Urinary bladder (tissue), 4 donors: ENCODE results near the gene TMUB1. TPM values are rescaled to one million over a fixed set of nuclear protein-coding genes. Genes with fewer than 3 reads are reported as not detected.

Experiments
- DNase-seq: peaks from one replicate; pipeline ENCODE4 v3.0.0-alpha.2; 2015; ENCODE audit errors: extremely low spot score
- H3K27ac ChIP-seq: one replicate; pipeline ENCODE4 v1.5.1; 2013; ENCODE audit warnings: low read depth, mild to moderate bottlenecking, moderate library complexity
- H3K36me3 ChIP-seq: one replicate; pipeline ENCODE4 v1.6.1; 2013; ENCODE audit warnings: mild to moderate bottlenecking, moderate library complexity; ENCODE audit not compliant: insufficient read depth
- H3K4me1 ChIP-seq: one replicate; pipeline ENCODE4 v1.6.1; 2013; ENCODE audit warnings: mild to moderate bottlenecking, moderate library complexity; ENCODE audit not compliant: insufficient read depth
- H3K4me3 ChIP-seq: one replicate; pipeline ENCODE4 v1.5.1; 2013; ENCODE audit warnings: low read depth, low read length
- WGBS: extraction: QIAGEN DNeasy Blood & Tissue Kit; methylation state at CpG from one replicate; pipeline ENCODE4 v1.1.7; 2013; 5-methylcytosine and 5-hydroxymethylcytosine counted together
- polyA plus RNA-seq: library from polyadenylated mRNA; stranded (reverse); fragments of 200-250 nt; gene quantifications from one replicate; pipeline ENCODE4 v1.2.3, GENCODE V29; 2013
- total RNA-seq: library from RNA; depleted of rRNA; stranded (reverse); fragments of >200 nt; gene quantifications from one replicate; pipeline ENCODE4 v1.2.3, GENCODE V29; 2014
- donor health status: healthy with polysubstance abuse.
- donor health status: healthy.

TMUB1 gene
- total RNA-seq (9.7 TPM), polyA plus RNA-seq (51.9 TPM)

- DNase-seq: no peak
- Histone ChIP-seq H3K4me3 (peak within 1 kb of the TSS; percentile 80), H3K27ac (peak within 1 kb of the TSS; percentile 88), H3K36me3 (no peaks in the 10 kb centered on the region), H3K4me1 (no peaks in the 10 kb centered on the region)
- under 1% methylated on average over 69 of the region's 69 CpGs for WGBS
Observed at GRCh38 chr7:151083071-151083823, at the start of gene TMUB1. TSS of gene TMUB1 (minus strand) at chr7:151083493. CDS start at chr7:151082563, 930 bp downstream.

GRCh38 chr7:151132461-151133205 lies 49.3 kb upstream of the TMUB1 start:
- DNase-seq: no peak
- H3K4me1 ChIP-seq: no peaks in the 10 kb centered on the region
- WGBS: 95% methylated on average over 21 of the region's 21 CpGs
- peaks cover 10% of the 10 kb centered on the region for H3K36me3 ChIP-seq
- no peak overlapping the region for H3K27ac ChIP-seq
- H3K4me3 ChIP-seq: no peak overlapping the region

GRCh38 chr7:151131592-151132293 lies 48.5 kb upstream of the TMUB1 start:
- 64% methylated on average over 19 of the region's 19 CpGs for WGBS
- H3K4me1 ChIP-seq: no peaks in the 10 kb centered on the region
- DNase-seq: no peak
- no peak overlapping the region for H3K4me3 ChIP-seq
- no peak overlapping the region for H3K27ac ChIP-seq
- H3K36me3 ChIP-seq: peaks cover 10% of the 10 kb centered on the region

- WGBS: 84% methylated on average over 13 of the region's 13 CpGs
- Histone ChIP-seq H3K36me3 (peaks cover 8% of the 10 kb centered on the region), H3K27ac (no peak overlapping the region), H3K4me3 (no peak overlapping the region), H3K4me1 (no peaks in the 10 kb centered on the region)
- no peak for DNase-seq
Observed at GRCh38 chr7:151131224-151131591, 47.9 kb upstream of the TMUB1 start.

GRCh38 chr7:151130741-151131157 lies 47.5 kb upstream of the TMUB1 start:
- Histone ChIP-seq H3K4me3 (no peak overlapping the region), H3K4me1 (no peaks in the 10 kb centered on the region), H3K27ac (no peak overlapping the region), H3K36me3 (peaks cover 5% of the 10 kb centered on the region)
- 89% methylated on average over 17 of the region's 17 CpGs for WGBS
- no peak for DNase-seq

- Histone ChIP-seq H3K27ac (no peak overlapping the region), H3K4me1 (no peaks in the 10 kb centered on the region), H3K4me3 (no peak overlapping the region), H3K36me3 (peaks cover 5% of the 10 kb centered on the region)
- WGBS: 96% methylated on average over 9 of the region's 9 CpGs
- no peak for DNase-seq
Observed at GRCh38 chr7:151129960-151130591, 46.8 kb upstream of the TMUB1 start.

GRCh38 chr7:151129117-151129959 lies 46.0 kb upstream of the TMUB1 start:
- 89% methylated on average over 28 of the region's 28 CpGs for WGBS
- H3K4me3 ChIP-seq: no peak overlapping the region
- no peak overlapping the region for H3K27ac ChIP-seq
- H3K4me1 ChIP-seq: no peaks in the 10 kb centered on the region
- no peak for DNase-seq
- peaks cover 5% of the 10 kb centered on the region for H3K36me3 ChIP-seq

GRCh38 chr7:151128716-151129115 lies 45.4 kb upstream of the TMUB1 start:
- DNase-seq: no peak
- peaks cover 2% of the 10 kb centered on the region for H3K36me3 ChIP-seq
- WGBS: 87% methylated on average over 8 of the region's 8 CpGs
- H3K4me3 ChIP-seq: no peak overlapping the region
- H3K27ac ChIP-seq: no peak overlapping the region
- H3K4me1 ChIP-seq: no peaks in the 10 kb centered on the region

GRCh38 chr7:151128144-151128543 lies 44.9 kb upstream of the TMUB1 start:
- Histone ChIP-seq H3K4me3 (no peak overlapping the region), H3K4me1 (no peaks in the 10 kb centered on the region), H3K36me3 (peaks cover 2% of the 10 kb centered on the region), H3K27ac (no peak overlapping the region)
- WGBS: 80% methylated on average over 14 of the region's 14 CpGs
- DNase-seq: no peak

GRCh38 chr7:151126491-151127137 lies 43.3 kb upstream of the TMUB1 start:
- Histone ChIP-seq H3K27ac (no peak overlapping the region), H3K36me3 (no peaks in the 10 kb centered on the region), H3K4me1 (no peaks in the 10 kb centered on the region), H3K4me3 (no peak overlapping the region)
- 79% methylated on average over 19 of the region's 19 CpGs for WGBS
- no peak for DNase-seq

- no peak for DNase-seq
- WGBS: 25% methylated on average over 58 of the region's 58 CpGs
- H3K36me3 ChIP-seq: no peaks in the 10 kb centered on the region
- H3K4me1 ChIP-seq: no peaks in the 10 kb centered on the region
- peak overlapping the region; percentile 8 for H3K4me3 ChIP-seq
- H3K27ac ChIP-seq: no peak overlapping the region
Observed at GRCh38 chr7:151125846-151126481, 42.7 kb upstream of the TMUB1 start.

GRCh38 chr7:151125470-151125845 lies 42.2 kb upstream of the TMUB1 start:
- DNase-seq: no peak
- WGBS: 21% methylated on average over 22 of the region's 22 CpGs
- Histone ChIP-seq H3K36me3 (no peaks in the 10 kb centered on the region), H3K4me3 (peak overlapping the region; percentile 8), H3K27ac (no peak overlapping the region), H3K4me1 (no peaks in the 10 kb centered on the region)
